Thoracic aorta (tissue), 2 donors: ENCODE results near the gene TNRC6C. TPM values are rescaled to one million over a fixed set of nuclear protein-coding genes. Genes with fewer than 3 reads are reported as not detected.

ENCODE experiments used
- ATAC-seq: fragments of 150-250 bp; one replicate; pipeline ENCODE4 v1.8.0; 2017; ENCODE audit warnings: low read depth; ENCODE audit not compliant: insufficient number of reproducible peaks, low FRiP score
- DNase-seq: peaks from one replicate; pipeline ENCODE4 v3.0.0-alpha.2; 2020; ENCODE audit warnings: low spot score
- H3K27ac ChIP-seq, 2 donors: fragments of 200-600 bp; sonication (generic); 1 replicate in 1 of 2; 2 replicates in 1 of 2; pipeline ENCODE4 v1.5.1; 2016; ENCODE audit warnings: mild to moderate bottlenecking in 2 of 2, moderate library complexity in 2 of 2
- H3K27me3 ChIP-seq: fragments of 200-600 bp; sonication (generic); replicated peaks from 2 replicates; pipeline ENCODE4 v1.6.0; 2016; ENCODE audit warnings: mild to moderate bottlenecking; ENCODE audit not compliant: insufficient read depth
- H3K36me3 ChIP-seq: fragments of 200-600 bp; sonication (generic); one replicate; pipeline ENCODE4 v1.5.1; 2016
- H3K4me1 ChIP-seq, 2 donors: fragments of 200-600 bp; sonication (generic); 1 replicate in 1 of 2; 2 replicates in 1 of 2; pipeline versions ENCODE4 v1.5.1 to v1.6.0; 2016; ENCODE audit warnings: low read depth in 2 of 2, mild to moderate bottlenecking in 1 of 2; ENCODE audit not compliant: control insufficient read depth in 1 of 2
- H3K4me3 ChIP-seq: fragments of 200-600 bp; sonication (generic); 2 replicates; pipeline ENCODE4 v1.5.1; 2016; ENCODE audit warnings: mild to moderate bottlenecking
- H3K9me3 ChIP-seq: fragments of 200-600 bp; sonication (generic); 2 replicates; pipeline ENCODE4 v1.5.1; 2016
- CTCF ChIP-seq: fragments of 200-600 bp; sonication (generic); IDR thresholded peaks from one replicate; pipeline ENCODE4 v1.5.1; 2019; ENCODE audit warnings: antibody characterized with exemption
- total RNA-seq, 2 donors: library from RNA; depleted of rRNA; stranded (reverse); fragments of >200 nt; gene quantifications; one replicate each; pipeline versions ENCODE4 v1.1.0 to v1.2.3, GENCODE V29; 2016

TNRC6C gene
- total RNA-seq, 2 donors from 2014 or later, result 27.8 to 41.1 TPM

- ATAC-seq (no peak), DNase-seq (no peak)
- Histone ChIP-seq H3K4me1 (peaks cover 13 to 37% of the 10 kb centered on the region in 2 donors), H3K4me3 (no peak overlapping the region), H3K36me3 (no peaks in the 10 kb centered on the region), H3K27me3 (no peaks in the 10 kb centered on the region), H3K27ac (peak overlapping the region in 1 of 2 donors; percentile 6), H3K9me3 (no peaks in the 10 kb centered on the region)
- no peak for TF ChIP-seq CTCF
These were observed 43.1 kb downstream of the TNRC6C start for GRCh38 chr17:78001612-78002011.

GRCh38 chr17:78002166-78002565, 43.7 kb downstream of the TNRC6C start:
- no peak for TF ChIP-seq CTCF
- H3K4me1 ChIP-seq, result peaks cover 13 to 34% of the 10 kb centered on the region in 2 donors
- H3K36me3 ChIP-seq, result no peaks in the 10 kb centered on the region
- DNase-seq (no peak), ATAC-seq (no peak)
- H3K27ac ChIP-seq, result no peak overlapping the region
- no peak overlapping the region for H3K4me3 ChIP-seq
- H3K9me3 ChIP-seq, result no peaks in the 10 kb centered on the region
- H3K27me3 ChIP-seq, result no peaks in the 10 kb centered on the region

GRCh38 chr17:78005452-78006171, 47.1 kb downstream of the TNRC6C start:
- TF ChIP-seq CTCF, result no peak
- ATAC-seq (no peak), DNase-seq (no peak)
- Histone ChIP-seq H3K36me3 (peaks cover 8% of the 10 kb centered on the region), H3K27me3 (no peaks in the 10 kb centered on the region), H3K9me3 (no peaks in the 10 kb centered on the region), H3K4me3 (no peak overlapping the region), H3K27ac (no peak overlapping the region), H3K4me1 (peaks cover 3 to 10% of the 10 kb centered on the region in 2 donors)

GRCh38 chr17:78006338-78006737, 47.8 kb downstream of the TNRC6C start:
- no peak for DNase-seq
- H3K36me3 ChIP-seq, result peaks cover 8% of the 10 kb centered on the region
- no peak overlapping the region for H3K27ac ChIP-seq
- ATAC-seq, result no peak
- H3K27me3 ChIP-seq, result no peaks in the 10 kb centered on the region
- no peak for TF ChIP-seq CTCF
- H3K4me3 ChIP-seq, result no peak overlapping the region
- H3K4me1 ChIP-seq, result peaks cover 0 to 3% of the 10 kb centered on the region in 2 donors
- no peaks in the 10 kb centered on the region for H3K9me3 ChIP-seq

- H3K9me3 ChIP-seq, result no peaks in the 10 kb centered on the region
- no peak for ATAC-seq
These were observed 49.1 kb downstream of the TNRC6C start for GRCh38 chr17:78007647-78008046.

More at GRCh38 chr17:78007647-78008046, 49.1 kb downstream of the TNRC6C start:
- no peaks in the 10 kb centered on the region for H3K27me3 ChIP-seq
- no peak for DNase-seq
- H3K36me3 ChIP-seq, result peaks cover 8% of the 10 kb centered on the region
- no peak overlapping the region for H3K27ac ChIP-seq
- H3K4me1 ChIP-seq, result no peaks in the 10 kb centered on the region
- no peak for TF ChIP-seq CTCF
- no peak overlapping the region for H3K4me3 ChIP-seq
